Hepatocyte (in vitro differentiated cells): Measurements from ENCODE around the gene ELAVL3.

Source experiments
- EZH2 ChIP-seq: fragments of 200-600 bp; sonication (generic); IDR thresholded peaks from 2 replicates; pipeline ENCODE4 v1.6.1; 2016; ENCODE audit warnings: antibody characterized with exemption, mild to moderate bottlenecking, borderline replicate concordance
- EZH2phosphoT487 ChIP-seq: fragments of 200-600 bp; sonication (generic); IDR thresholded peaks from one replicate; pipeline ENCODE4 v1.6.1; 2018; ENCODE audit warnings: antibody characterized with exemption, mild to moderate bottlenecking, low read depth, moderate library complexity; ENCODE audit not compliant: unreplicated experiment, severe bottlenecking
- TF ChIP-seq, protein P1 (sequence below): fragments of 200-600 bp; sonication (generic); IDR thresholded peaks from 2 replicates; pipeline ENCODE4 v1.5.1; 2016; ENCODE audit warnings: antibody characterized with exemption, mild to moderate bottlenecking; ENCODE audit not compliant: poor library complexity

DNA sequence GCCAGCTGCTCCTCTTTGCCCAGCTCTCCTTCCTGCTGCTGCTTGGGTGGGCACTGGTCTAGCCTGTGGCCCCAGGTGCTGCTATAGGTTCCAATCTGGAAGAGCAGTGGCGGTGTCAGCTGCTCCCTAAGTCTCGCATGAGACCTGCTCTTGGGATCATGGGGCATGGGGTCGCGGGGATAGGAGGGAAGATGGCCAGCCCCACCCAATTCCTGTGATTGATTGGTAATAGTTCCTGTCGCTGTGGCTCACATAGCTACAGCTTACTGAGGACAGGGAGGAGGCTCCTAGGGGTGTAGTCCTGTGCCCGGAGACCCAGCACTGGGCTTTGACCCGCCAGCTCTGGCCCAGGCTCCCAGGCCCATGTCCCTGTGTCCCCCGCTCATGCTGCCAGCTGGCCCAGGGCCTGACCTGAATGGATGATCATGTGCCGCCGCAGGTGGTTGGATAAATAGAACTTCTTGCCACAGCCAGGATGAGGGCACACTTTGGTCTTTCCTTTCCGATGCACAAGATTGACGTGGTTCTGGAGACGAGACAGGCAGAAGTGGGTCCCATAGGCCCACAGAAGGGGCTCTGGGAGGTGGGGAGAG lies 4.5 kb upstream of the ELAVL3 start:
- TF ChIP-seq, protein P1, sequence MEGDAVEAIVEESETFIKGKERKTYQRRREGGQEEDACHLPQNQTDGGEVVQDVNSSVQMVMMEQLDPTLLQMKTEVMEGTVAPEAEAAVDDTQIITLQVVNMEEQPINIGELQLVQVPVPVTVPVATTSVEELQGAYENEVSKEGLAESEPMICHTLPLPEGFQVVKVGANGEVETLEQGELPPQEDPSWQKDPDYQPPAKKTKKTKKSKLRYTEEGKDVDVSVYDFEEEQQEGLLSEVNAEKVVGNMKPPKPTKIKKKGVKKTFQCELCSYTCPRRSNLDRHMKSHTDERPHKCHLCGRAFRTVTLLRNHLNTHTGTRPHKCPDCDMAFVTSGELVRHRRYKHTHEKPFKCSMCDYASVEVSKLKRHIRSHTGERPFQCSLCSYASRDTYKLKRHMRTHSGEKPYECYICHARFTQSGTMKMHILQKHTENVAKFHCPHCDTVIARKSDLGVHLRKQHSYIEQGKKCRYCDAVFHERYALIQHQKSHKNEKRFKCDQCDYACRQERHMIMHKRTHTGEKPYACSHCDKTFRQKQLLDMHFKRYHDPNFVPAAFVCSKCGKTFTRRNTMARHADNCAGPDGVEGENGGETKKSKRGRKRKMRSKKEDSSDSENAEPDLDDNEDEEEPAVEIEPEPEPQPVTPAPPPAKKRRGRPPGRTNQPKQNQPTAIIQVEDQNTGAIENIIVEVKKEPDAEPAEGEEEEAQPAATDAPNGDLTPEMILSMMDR: no peak
- TF ChIP-seq EZH2 (no peak), EZH2phosphoT487 (no peak)
